Prostate gland (tissue), 2 donors: Measurements from ENCODE around the gene DNAJC16.
A peak's percentile ranks its signal among the peaks of the same experiment; 100 is the strongest.

Experiments used
- POLR2A ChIP-seq: fragments of 450-650 bp; IDR thresholded peaks from one replicate; pipeline ENCODE4 v1.6.1; 2016; ENCODE audit warnings: antibody characterized with exemption, mild to moderate bottlenecking
- POLR2AphosphoS5 ChIP-seq: sonication (generic); formaldehyde crosslinking; IDR thresholded peaks from one replicate; pipeline ENCODE4 v1.6.1; 2017; ENCODE audit warnings: antibody characterized with exemption
- TF ChIP-seq, protein P1 (sequence below), 4 experiments: fragments of 200-600 bp in 2 of 4; fragments of 450-650 bp in 2 of 4; sonication (generic) in 2 of 4; IDR thresholded peaks; 1 replicate in 3 of 4; 2 replicates in 1 of 4; pipeline ENCODE4 v1.5.1; 2016 to 2019; ENCODE audit warnings: antibody characterized with exemption in 4 of 4, mild to moderate bottlenecking in 2 of 4, moderate library complexity in 2 of 4

DNA sequence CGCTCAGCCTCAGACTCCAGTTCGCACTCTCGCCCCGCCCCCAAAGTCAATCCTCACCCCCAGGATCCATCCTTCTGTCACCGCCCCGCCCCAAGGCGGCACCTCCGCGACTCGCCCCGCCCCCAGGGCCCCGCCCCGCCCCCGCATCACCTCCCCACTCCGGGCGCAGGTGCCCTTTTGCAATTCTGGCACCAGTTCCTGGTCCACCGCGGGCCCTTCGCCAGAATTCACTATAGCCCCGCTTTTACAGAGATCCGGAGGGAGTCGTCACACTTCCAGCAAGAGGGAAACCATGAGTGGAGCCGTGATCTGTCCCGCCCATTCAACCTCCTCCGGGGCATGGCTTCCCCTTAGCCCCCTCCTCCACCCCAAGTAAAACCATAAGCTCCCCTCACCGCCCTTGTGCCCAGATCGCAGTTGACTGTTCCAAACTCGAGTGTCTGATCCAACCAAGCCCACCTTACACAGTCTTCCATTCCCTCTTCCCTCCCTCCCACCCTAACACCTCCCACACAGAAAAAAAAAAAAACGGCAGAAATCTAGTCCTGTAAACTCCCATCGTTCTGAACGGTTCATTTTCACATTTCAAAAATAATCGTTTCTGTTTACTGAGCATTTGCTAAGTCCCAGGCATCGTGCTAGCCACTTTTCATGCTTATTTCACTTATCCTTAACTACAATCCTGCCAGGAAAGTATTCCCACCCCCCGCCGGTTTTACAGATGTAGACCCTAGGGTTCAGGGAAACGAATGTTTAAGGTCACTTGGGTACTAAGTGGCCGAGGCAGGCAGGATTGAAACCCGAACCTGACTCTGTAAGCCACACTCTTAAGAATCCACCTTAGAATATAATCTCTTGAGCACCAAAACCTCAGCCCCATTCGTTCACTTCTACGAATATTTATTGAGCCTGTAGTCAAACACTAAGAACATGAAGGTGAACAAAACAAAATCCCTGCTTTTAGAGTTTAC is 1.3 kb upstream of the DNAJC16 start:
- TF ChIP-seq, protein P1, sequence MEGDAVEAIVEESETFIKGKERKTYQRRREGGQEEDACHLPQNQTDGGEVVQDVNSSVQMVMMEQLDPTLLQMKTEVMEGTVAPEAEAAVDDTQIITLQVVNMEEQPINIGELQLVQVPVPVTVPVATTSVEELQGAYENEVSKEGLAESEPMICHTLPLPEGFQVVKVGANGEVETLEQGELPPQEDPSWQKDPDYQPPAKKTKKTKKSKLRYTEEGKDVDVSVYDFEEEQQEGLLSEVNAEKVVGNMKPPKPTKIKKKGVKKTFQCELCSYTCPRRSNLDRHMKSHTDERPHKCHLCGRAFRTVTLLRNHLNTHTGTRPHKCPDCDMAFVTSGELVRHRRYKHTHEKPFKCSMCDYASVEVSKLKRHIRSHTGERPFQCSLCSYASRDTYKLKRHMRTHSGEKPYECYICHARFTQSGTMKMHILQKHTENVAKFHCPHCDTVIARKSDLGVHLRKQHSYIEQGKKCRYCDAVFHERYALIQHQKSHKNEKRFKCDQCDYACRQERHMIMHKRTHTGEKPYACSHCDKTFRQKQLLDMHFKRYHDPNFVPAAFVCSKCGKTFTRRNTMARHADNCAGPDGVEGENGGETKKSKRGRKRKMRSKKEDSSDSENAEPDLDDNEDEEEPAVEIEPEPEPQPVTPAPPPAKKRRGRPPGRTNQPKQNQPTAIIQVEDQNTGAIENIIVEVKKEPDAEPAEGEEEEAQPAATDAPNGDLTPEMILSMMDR (IDR thresholded peaks at IDR 0.05) = no peak
- TF ChIP-seq POLR2A (peak; percentile 70), POLR2AphosphoS5 (peak; percentile 10)
